GM19463 (cell line): Measurements from ENCODE around the gene OTUD7B.

Experiments used
- ATAC-seq: cut with Tn5 transposase; IDR thresholded peaks from one replicate; pipeline ENCODE4 v1.9.1; 2021; ENCODE audit warnings: mild to moderate bottlenecking, moderate library complexity; ENCODE audit not compliant: unreplicated experiment

OTUD7B gene

GRCh38 chr1:150005606-150006005 is 4.9 kb downstream of the OTUD7B start:
- no peak for ATAC-seq

- ATAC-seq = no peak
Observed at GRCh38 chr1:150003801-150004200, 6.7 kb downstream of the OTUD7B start.

- ATAC-seq = no peak
Observed at GRCh38 chr1:150002217-150002616, 8.3 kb downstream of the OTUD7B start.

- ATAC-seq = no peak
Observed at GRCh38 chr1:150001415-150001814, 9.1 kb downstream of the OTUD7B start.

- ATAC-seq = peak; percentile 72
Observed at GRCh38 chr1:149997585-149998262, 12.8 kb downstream of the OTUD7B start.

- no peak for ATAC-seq
Observed at GRCh38 chr1:149995927-149996326, 14.6 kb downstream of the OTUD7B start.

GRCh38 chr1:149993764-149994163 is 16.8 kb downstream of the OTUD7B start:
- ATAC-seq = no peak

GRCh38 chr1:149993181-149993580 is 17.3 kb downstream of the OTUD7B start:
- no peak for ATAC-seq

GRCh38 chr1:149987297-149987595 is 23.3 kb downstream of the OTUD7B start:
- no peak for ATAC-seq

- no peak for ATAC-seq
Observed at GRCh38 chr1:149986486-149987296, 23.8 kb downstream of the OTUD7B start.

GRCh38 chr1:149979972-149980540 is 30.5 kb downstream of the OTUD7B start:
- ATAC-seq = no peak

GRCh38 chr1:149979245-149979971 is 31.1 kb downstream of the OTUD7B start:
- ATAC-seq = no peak

GRCh38 chr1:149978547-149979023 is 31.9 kb downstream of the OTUD7B start:
- no peak for ATAC-seq

GRCh38 chr1:149977345-149977744 is 33.2 kb downstream of the OTUD7B start:
- no peak for ATAC-seq

GRCh38 chr1:149972547-149972946 is 38.0 kb downstream of the OTUD7B start:
- ATAC-seq = no peak

- no peak for ATAC-seq
Observed at GRCh38 chr1:149967646-149968045, 42.9 kb downstream of the OTUD7B start.

GRCh38 chr1:149967041-149967440 is 43.5 kb downstream of the OTUD7B start:
- ATAC-seq = no peak

- no peak for ATAC-seq
Observed at GRCh38 chr1:149966405-149966804, 44.1 kb downstream of the OTUD7B start.

GRCh38 chr1:149965440-149965839 is 45.1 kb downstream of the OTUD7B start:
- ATAC-seq = no peak

GRCh38 chr1:149963358-149963757 is 47.2 kb downstream of the OTUD7B start:
- ATAC-seq = no peak

GRCh38 chr1:149962736-149963135 is 47.8 kb downstream of the OTUD7B start:
- no peak for ATAC-seq
